ENCODE measurements around the gene TRIM15. TPM values are rescaled to one million over a fixed set of nuclear protein-coding genes. Genes with fewer than 3 reads are reported as not detected.

Gene TRIM15
- total and polyA plus RNA-seq, 2 donors from 2014 or later, result 2.2 to 7.1 TPM

GRCh38 chr6:30131947-30132497, 31.3 kb upstream of the TRIM15 start:
- peaks cover 33% of the 10 kb centered on the region for H3K27me3 ChIP-seq (ENCODE audit: control insufficient read depth, insufficient read depth, low read length)
- intact Hi-C loops (cut with DNase I), result no loop called here

GRCh38 chr6:30135147-30135546, 28.2 kb upstream of the TRIM15 start:
- FAIRE-seq, result no peak
- intact Hi-C loops (cut with DNase I), result no loop called here

More at GRCh38 chr6:30131947-30132497, 31.3 kb upstream of the TRIM15 start:
- TF ChIP-seq, protein P1, sequence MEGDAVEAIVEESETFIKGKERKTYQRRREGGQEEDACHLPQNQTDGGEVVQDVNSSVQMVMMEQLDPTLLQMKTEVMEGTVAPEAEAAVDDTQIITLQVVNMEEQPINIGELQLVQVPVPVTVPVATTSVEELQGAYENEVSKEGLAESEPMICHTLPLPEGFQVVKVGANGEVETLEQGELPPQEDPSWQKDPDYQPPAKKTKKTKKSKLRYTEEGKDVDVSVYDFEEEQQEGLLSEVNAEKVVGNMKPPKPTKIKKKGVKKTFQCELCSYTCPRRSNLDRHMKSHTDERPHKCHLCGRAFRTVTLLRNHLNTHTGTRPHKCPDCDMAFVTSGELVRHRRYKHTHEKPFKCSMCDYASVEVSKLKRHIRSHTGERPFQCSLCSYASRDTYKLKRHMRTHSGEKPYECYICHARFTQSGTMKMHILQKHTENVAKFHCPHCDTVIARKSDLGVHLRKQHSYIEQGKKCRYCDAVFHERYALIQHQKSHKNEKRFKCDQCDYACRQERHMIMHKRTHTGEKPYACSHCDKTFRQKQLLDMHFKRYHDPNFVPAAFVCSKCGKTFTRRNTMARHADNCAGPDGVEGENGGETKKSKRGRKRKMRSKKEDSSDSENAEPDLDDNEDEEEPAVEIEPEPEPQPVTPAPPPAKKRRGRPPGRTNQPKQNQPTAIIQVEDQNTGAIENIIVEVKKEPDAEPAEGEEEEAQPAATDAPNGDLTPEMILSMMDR (IDR thresholded peaks at IDR 0.05; ENCODE audit: borderline replicate concordance, extremely low read depth, insufficient read depth), result no peak
- no peak overlapping the region for H3K27ac ChIP-seq (ENCODE audit: low read depth in 2 of 2, low read length in 2 of 2)
- FAIRE-seq, result no peak
- H3K9ac ChIP-seq (ENCODE audit: low read length in 3 of 3), result no peak overlapping the region
- no peak for DNase-seq
- no peak overlapping the region for H3K4me3 ChIP-seq (ENCODE audit: low read length in 3 of 3)
- H3K9me3 ChIP-seq (ENCODE audit: control insufficient read depth in 2 of 3, insufficient read depth in 1 of 3, low read length in 3 of 3), result no peaks in the 10 kb centered on the region
- H3K4me1 ChIP-seq (ENCODE audit: control insufficient read depth in 2 of 3, insufficient read depth in 2 of 3, low read depth in 1 of 3, low read length in 3 of 3), result peaks cover 0 to 7% (median 0%) of the 10 kb centered on the region in 3 donors
- H3K36me3 ChIP-seq (ENCODE audit: control insufficient read depth in 2 of 3, insufficient read depth in 3 of 3, low read length in 3 of 3), result no peaks in the 10 kb centered on the region

DNA sequence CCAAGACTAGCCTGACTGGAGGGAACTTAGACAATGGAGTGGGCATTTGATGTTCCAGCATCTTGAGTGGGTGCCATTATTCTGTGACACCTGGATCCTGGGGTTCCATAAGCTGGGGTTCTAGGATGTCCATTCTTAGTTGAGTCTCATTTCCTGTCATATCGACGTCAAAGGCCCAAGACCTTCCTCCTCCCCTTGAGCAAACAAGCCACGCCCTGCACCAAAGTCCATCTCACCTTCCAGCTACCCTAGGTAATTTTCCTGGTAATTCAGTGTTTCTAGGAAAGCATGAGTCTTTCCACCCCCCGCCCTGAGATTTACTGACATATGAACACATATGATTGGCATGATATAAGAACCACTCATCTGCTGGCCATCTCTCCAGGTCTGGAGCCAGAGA, 27.6 kb upstream of the TRIM15 start, which contains the start of gene TRIM40:
Gene TRIM40 (plus strand): TSS at position 384 of the 400 bp plus-strand sequence. CDS start 897 bp downstream, outside the sequence.
- Histone ChIP-seq H3K9me3 (ENCODE audit: control insufficient read depth in 2 of 3, insufficient read depth in 1 of 3, low read length in 3 of 3) (no peaks in the 10 kb centered on the region), H3K27ac (ENCODE audit: low read depth in 2 of 2, low read length in 2 of 2) (no peak within 1 kb of the TSS), H3K9ac (ENCODE audit: low read length in 3 of 3) (no peak within 1 kb of the TSS), H3K27me3 (ENCODE audit: control insufficient read depth, insufficient read depth, low read length) (peaks cover 6% of the 10 kb centered on the region), H3K4me3 (ENCODE audit: low read length in 3 of 3) (no peak within 1 kb of the TSS), H3K36me3 (ENCODE audit: control insufficient read depth in 2 of 3, insufficient read depth in 3 of 3, low read length in 3 of 3) (no peaks in the 10 kb centered on the region), H3K4me1 (ENCODE audit: control insufficient read depth in 2 of 3, insufficient read depth in 2 of 3, low read depth in 1 of 3, low read length in 3 of 3) (peaks cover 0 to 2% (median 0%) of the 10 kb centered on the region in 3 donors)
- TF ChIP-seq, protein P1 (IDR thresholded peaks at IDR 0.05; ENCODE audit: borderline replicate concordance, extremely low read depth, insufficient read depth), result no peak
- no peak for DNase-seq
- FAIRE-seq, result no peak
- intact Hi-C loops (cut with DNase I), result no loop called here

More at GRCh38 chr6:30135147-30135546, 28.2 kb upstream of the TRIM15 start:
- Histone ChIP-seq H3K36me3 (ENCODE audit: control insufficient read depth in 2 of 3, insufficient read depth in 3 of 3, low read length in 3 of 3) (no peaks in the 10 kb centered on the region), H3K4me3 (ENCODE audit: low read length in 3 of 3) (no peak overlapping the region), H3K4me1 (ENCODE audit: control insufficient read depth in 2 of 3, insufficient read depth in 2 of 3, low read depth in 1 of 3, low read length in 3 of 3) (peaks cover 0 to 7% (median 0%) of the 10 kb centered on the region in 3 donors), H3K27ac (ENCODE audit: low read depth in 2 of 2, low read length in 2 of 2) (no peak overlapping the region), H3K27me3 (ENCODE audit: control insufficient read depth, insufficient read depth, low read length) (peaks cover 11% of the 10 kb centered on the region), H3K9me3 (ENCODE audit: control insufficient read depth in 2 of 3, insufficient read depth in 1 of 3, low read length in 3 of 3) (no peaks in the 10 kb centered on the region), H3K9ac (ENCODE audit: low read length in 3 of 3) (no peak overlapping the region)
- DNase-seq, result no peak
- TF ChIP-seq, protein P1 (IDR thresholded peaks at IDR 0.05; ENCODE audit: borderline replicate concordance, extremely low read depth, insufficient read depth), result no peak

Data from kidney (tissue), 14 donors.